Right lobe of liver (tissue), 6 donors: Measurements from ENCODE around the gene PTGER1. TPM values are rescaled to one million over a fixed set of nuclear protein-coding genes. Genes with fewer than 3 reads are reported as not detected.

Experiments used
- ATAC-seq, 4 donors: fragments of 200-7000 bp; cut with Tn5 transposase; one replicate each; pipeline ENCODE4 v1.9.1; 2020; ENCODE audit warnings: mild to moderate bottlenecking in 4 of 4, moderate library complexity in 4 of 4
- DNase-seq, 3 donors: peaks; one replicate each; pipeline ENCODE4 v3.0.0-alpha.2; 2020
- H3K27ac ChIP-seq, 3 donors: fragments of 200-600 bp; one replicate each; pipeline ENCODE4 v1.8.0; 2022
- H3K27me3 ChIP-seq, 2 donors: fragments of 200-600 bp; one replicate each; pipeline ENCODE4 v1.8.0; 2022
- H3K36me3 ChIP-seq, 4 donors: fragments of 200-600 bp; sonication (generic) in 1 of 4; one replicate each; pipeline versions ENCODE4 v1.5.1 to v1.8.0; 2017 to 2022; ENCODE audit warnings: control low read depth in 1 of 4
- H3K4me1 ChIP-seq, 4 donors: fragments of 200-600 bp; sonication (generic) in 1 of 4; one replicate each; pipeline versions ENCODE4 v1.5.1 to v1.8.0; 2017 to 2022; ENCODE audit warnings: control low read depth in 1 of 4
- H3K4me3 ChIP-seq, 3 donors: fragments of 200-600 bp; one replicate each; pipeline ENCODE4 v1.8.0; 2022
- H3K9me3 ChIP-seq, 4 donors: fragments of 200-600 bp; sonication (generic) in 1 of 4; one replicate each; pipeline versions ENCODE4 v1.5.1 to v1.8.0; 2017 to 2022; ENCODE audit warnings: control low read depth in 1 of 4
- POLR2A ChIP-seq: fragments of 450-650 bp; IDR thresholded peaks from one replicate; pipeline ENCODE4 v1.6.1; 2017; ENCODE audit warnings: antibody characterized with exemption, mild to moderate bottlenecking
- WGBS: methylation state at CpG from one replicate; pipeline ENCODE4 v1.1.6; 2018; ENCODE audit warnings: low coverage, low lambda C conversion rate; ENCODE audit not compliant: insufficient coverage; ENCODE audit errors: missing lambda C conversion rate; 5-methylcytosine and 5-hydroxymethylcytosine counted together
- intact Hi-C, 2 donors: fragments of 100-400 bp; cut with DNase I; formaldehyde crosslinking; loops; one replicate each; pipeline versions ENCODE4 v1.11.2 to v1.14.1; 2022
- total RNA-seq, 6 experiments: library from RNA; depleted of rRNA in 2 of 6; stranded (reverse); fragments of >200 nt in 2 of 6; fragmentation: NEBNext Ultra II Directional in 3 of 6; extraction: Animal tissue kit (Norgen Biotek cat#: 25700) in 3 of 6; gene quantifications; one replicate each; pipeline versions ENCODE4 v1.1.0 to v1.2.4, GENCODE V29; 2016 to 2023
- TF ChIP-seq, protein P1 (sequence below), 4 donors: fragments of 200-600 bp in 3 of 4; fragments of 450-650 bp in 1 of 4; IDR thresholded peaks; one replicate each; pipeline versions ENCODE4 v1.5.1 to v1.8.0; 2016 to 2022; ENCODE audit warnings: antibody characterized with exemption in 4 of 4, mild to moderate bottlenecking in 2 of 4
- donor health status: DM: no; HTN: yes; CAD: no.
- donor health status: DM: no; HTN: no; CAD: no.
- donor health status: DM: no; HTN: no; CAD: no.
- donor health status: DM: no; HTN: yes; CAD: no.
- donor health status: DM: no; HTN: yes; CAD: no.

PTGER1 gene
- total RNA-seq, 6 experiments from 2014 or later: 0.16 to 0.32 (median 0.29) TPM; not detected in 2

DNA sequence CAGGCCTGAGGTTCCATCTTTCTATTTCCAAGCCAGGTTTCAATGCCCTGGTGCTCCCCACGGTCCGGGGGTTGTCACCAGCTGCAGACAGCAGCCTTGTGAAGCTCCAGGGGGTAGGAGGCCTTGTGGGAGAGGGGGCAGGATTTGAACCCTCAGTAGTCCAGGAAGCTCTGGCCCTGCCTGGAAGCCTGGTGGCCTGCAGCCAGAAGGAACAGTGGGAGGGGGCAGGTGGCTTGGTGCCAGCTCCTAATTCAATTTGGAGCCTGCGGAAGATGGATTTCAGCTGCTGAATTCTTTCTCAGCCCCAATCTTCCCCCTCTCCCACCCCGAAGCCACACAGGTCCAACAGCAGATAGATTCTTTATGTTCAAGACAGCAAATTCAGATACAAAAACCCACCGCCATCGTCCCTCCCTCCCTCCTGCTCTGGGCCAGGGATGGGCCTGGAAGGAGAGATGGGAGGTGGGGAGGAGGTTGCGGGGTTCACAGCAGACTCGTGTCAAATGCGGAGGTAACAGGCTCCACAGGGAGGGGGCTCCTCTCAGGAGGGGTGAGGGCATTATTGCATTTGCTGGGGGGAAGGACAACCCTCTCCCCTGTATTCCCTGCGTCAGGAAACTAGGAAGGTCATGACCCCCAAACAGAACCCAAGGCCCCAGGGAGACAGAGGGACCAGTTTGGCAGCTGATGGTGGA, 2.4 kb upstream of the PTGER1 start:
- peaks cover 0 to 5% (median under 1%) of the 10 kb centered on the region in 4 donors for H3K36me3 ChIP-seq
- DNase-seq (no peak), ATAC-seq (no peak)
- no peak for TF ChIP-seq POLR2A
- TF ChIP-seq, protein P1, sequence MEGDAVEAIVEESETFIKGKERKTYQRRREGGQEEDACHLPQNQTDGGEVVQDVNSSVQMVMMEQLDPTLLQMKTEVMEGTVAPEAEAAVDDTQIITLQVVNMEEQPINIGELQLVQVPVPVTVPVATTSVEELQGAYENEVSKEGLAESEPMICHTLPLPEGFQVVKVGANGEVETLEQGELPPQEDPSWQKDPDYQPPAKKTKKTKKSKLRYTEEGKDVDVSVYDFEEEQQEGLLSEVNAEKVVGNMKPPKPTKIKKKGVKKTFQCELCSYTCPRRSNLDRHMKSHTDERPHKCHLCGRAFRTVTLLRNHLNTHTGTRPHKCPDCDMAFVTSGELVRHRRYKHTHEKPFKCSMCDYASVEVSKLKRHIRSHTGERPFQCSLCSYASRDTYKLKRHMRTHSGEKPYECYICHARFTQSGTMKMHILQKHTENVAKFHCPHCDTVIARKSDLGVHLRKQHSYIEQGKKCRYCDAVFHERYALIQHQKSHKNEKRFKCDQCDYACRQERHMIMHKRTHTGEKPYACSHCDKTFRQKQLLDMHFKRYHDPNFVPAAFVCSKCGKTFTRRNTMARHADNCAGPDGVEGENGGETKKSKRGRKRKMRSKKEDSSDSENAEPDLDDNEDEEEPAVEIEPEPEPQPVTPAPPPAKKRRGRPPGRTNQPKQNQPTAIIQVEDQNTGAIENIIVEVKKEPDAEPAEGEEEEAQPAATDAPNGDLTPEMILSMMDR (IDR thresholded peaks at IDR 0.05): no peak
- intact Hi-C loops: no loop called here
- no peaks in the 10 kb centered on the region for H3K9me3 ChIP-seq
- no peak overlapping the region for H3K4me3 ChIP-seq
- 76% methylated on average over 5 of the region's 10 CpGs for WGBS
- no peak overlapping the region for H3K27ac ChIP-seq
- no peaks in the 10 kb centered on the region for H3K27me3 ChIP-seq
- H3K4me1 ChIP-seq: peaks cover 0 to 12% (median under 1%) of the 10 kb centered on the region in 4 donors

DNA sequence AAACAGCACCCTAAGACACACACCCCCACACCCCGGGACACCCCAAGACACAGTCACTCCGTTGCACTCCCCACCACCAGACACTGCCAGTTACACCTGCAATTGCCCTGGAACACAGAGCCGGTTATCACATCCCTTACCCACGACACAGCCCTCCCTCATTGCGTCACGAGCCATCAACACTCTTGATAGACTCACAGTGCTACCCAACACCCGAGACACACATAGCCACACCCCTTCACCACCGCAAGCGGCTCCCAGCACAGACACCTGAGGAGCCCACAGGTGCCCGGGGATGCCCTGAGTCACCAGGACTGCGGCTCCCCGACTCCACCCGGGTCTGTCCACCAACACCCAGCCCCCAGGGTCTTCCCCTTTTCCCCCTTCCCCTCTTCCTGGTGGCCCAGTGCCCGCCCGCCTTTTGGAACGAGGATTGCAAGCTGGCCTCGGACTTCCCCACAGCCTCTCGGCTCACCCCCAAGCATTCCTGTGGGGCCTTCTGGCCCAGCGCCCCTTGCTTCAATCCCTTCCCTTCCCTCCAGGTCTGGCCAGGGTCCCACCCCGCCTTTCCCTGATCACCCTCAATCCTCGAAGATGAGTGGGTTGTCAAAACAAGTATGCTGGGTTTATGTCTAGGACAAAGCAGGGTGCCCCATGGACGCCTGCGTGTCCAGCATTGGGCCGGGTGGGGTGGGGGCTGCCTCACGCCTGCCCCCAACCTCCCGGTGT, 1.7 kb upstream of the PTGER1 start:
- TF ChIP-seq, protein P1 (IDR thresholded peaks at IDR 0.05): no peak
- DNase-seq (no peak), ATAC-seq (peak in 1 of 4 donors; percentile 6)
- intact Hi-C loops: no loop called here
- peaks cover 0 to 19% (median 4%) of the 10 kb centered on the region in 4 donors for H3K4me1 ChIP-seq
- peaks cover 0 to 5% (median under 1%) of the 10 kb centered on the region in 4 donors for H3K36me3 ChIP-seq
- H3K27ac ChIP-seq: no peak overlapping the region
- H3K9me3 ChIP-seq: no peaks in the 10 kb centered on the region
- no peak overlapping the region for H3K4me3 ChIP-seq
- WGBS: 59% methylated on average over 14 of the region's 26 CpGs
- H3K27me3 ChIP-seq: no peaks in the 10 kb centered on the region

DNA sequence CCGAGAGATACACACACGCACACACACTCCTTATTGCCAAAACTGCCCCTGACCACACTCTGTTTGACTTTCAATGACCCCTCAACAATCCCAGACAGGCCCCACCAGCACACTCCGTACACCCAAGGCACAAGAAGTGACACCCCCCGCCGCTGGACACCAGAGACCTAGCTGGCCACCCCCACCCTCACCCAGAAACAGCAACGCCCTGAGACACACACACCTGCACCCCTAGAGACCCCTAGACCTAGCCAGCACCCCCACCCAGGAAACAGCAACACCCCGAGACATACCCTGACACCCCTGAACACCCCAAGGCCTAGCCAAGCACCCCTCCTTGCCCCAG, 1.1 kb upstream of the PTGER1 start:
- ATAC-seq (no peak), DNase-seq (no peak)
- Histone ChIP-seq H3K4me3 (no peak overlapping the region), H3K9me3 (no peaks in the 10 kb centered on the region), H3K27me3 (no peaks in the 10 kb centered on the region), H3K4me1 (peaks cover 0 to 19% (median 4%) of the 10 kb centered on the region in 4 donors), H3K36me3 (peaks cover 0 to 5% (median under 1%) of the 10 kb centered on the region in 4 donors), H3K27ac (no peak overlapping the region)
- TF ChIP-seq, protein P1 (IDR thresholded peaks at IDR 0.05): no peak
- no peak for TF ChIP-seq POLR2A
- WGBS: 93% methylated on average over 2 of the region's 7 CpGs
- intact Hi-C loops: no loop called here

DNA sequence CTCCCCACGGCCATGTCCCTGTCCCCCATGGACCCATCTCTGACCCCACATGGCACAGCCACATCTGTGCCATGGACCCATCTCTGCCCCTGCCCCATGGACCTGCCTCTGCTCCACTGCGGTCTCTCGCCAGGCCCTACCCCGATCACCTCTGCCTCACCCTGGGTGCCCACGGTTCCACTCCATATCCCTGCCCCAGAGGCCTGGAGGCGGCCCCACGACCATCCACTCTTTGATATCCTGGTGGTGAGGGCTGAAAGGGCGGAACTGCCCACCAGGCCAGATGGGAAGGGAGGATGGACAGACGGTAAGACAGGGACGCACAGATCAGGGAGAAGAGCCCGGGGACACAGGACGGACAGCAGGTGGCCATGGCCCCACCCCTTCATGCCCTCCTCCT, 327 bp downstream of the PTGER1 start:
- no peak for ATAC-seq
- TF ChIP-seq, protein P1 (IDR thresholded peaks at IDR 0.05): no peak
- 42% methylated on average over 7 of the region's 12 CpGs for WGBS
- Histone ChIP-seq H3K36me3 (peaks cover 0 to 7% (median under 1%) of the 10 kb centered on the region in 4 donors), H3K4me3 (no peak overlapping the region), H3K9me3 (no peaks in the 10 kb centered on the region), H3K4me1 (peaks cover 0 to 19% (median 4%) of the 10 kb centered on the region in 4 donors), H3K27ac (no peak overlapping the region), H3K27me3 (no peaks in the 10 kb centered on the region)
- intact Hi-C loops: no loop called here
- no peak for DNase-seq
